GM21526 (cell line): Measurements from ENCODE around the gene TIMM17A.
A peak's percentile ranks its signal among the peaks of the same experiment; 100 is the strongest.

Experiments
- ATAC-seq: cut with Tn5 transposase; IDR thresholded peaks from one replicate; pipeline ENCODE4 v1.9.1; 2021; ENCODE audit warnings: moderate library complexity; ENCODE audit not compliant: unreplicated experiment, low FRiP score

Gene TIMM17A

GRCh38 chr1:201955009-201955728 lies at the start of gene TIMM17A:
Gene TIMM17A, plus strand, starts transcription at chr1:201955503. Its CDS starts 24 bp downstream, at chr1:201955527.
- ATAC-seq = peak; percentile 97

GRCh38 chr1:201906336-201906735 lies 49.0 kb upstream of the TIMM17A start:
- ATAC-seq = no peak

GRCh38 chr1:201907621-201908020 lies 47.7 kb upstream of the TIMM17A start:
- no peak for ATAC-seq

GRCh38 chr1:201911826-201912571 lies 43.3 kb upstream of the TIMM17A start:
- ATAC-seq = no peak

- ATAC-seq = no peak
Measured at GRCh38 chr1:201912832-201913231, 42.5 kb upstream of the TIMM17A start.

GRCh38 chr1:201914456-201915235 lies 40.7 kb upstream of the TIMM17A start:
- no peak for ATAC-seq

- ATAC-seq = no peak
Measured at GRCh38 chr1:201916649-201917249, 38.6 kb upstream of the TIMM17A start.

GRCh38 chr1:201917362-201918033 lies 37.8 kb upstream of the TIMM17A start:
- no peak for ATAC-seq

- no peak for ATAC-seq
Measured at GRCh38 chr1:201918343-201918742, 37.0 kb upstream of the TIMM17A start.

GRCh38 chr1:201921952-201922558 lies 33.2 kb upstream of the TIMM17A start:
- no peak for ATAC-seq

- ATAC-seq = no peak
Measured at GRCh38 chr1:201925301-201925567, 30.1 kb upstream of the TIMM17A start.

- ATAC-seq = no peak
Measured at GRCh38 chr1:201925981-201926645, 29.2 kb upstream of the TIMM17A start.

- no peak for ATAC-seq
Measured at GRCh38 chr1:201928266-201928665, 27.0 kb upstream of the TIMM17A start.

- no peak for ATAC-seq
Measured at GRCh38 chr1:201930137-201930536, 25.2 kb upstream of the TIMM17A start.

GRCh38 chr1:201930803-201931202 lies 24.5 kb upstream of the TIMM17A start:
- no peak for ATAC-seq

- ATAC-seq = no peak
Measured at GRCh38 chr1:201933840-201934430, 21.4 kb upstream of the TIMM17A start.

GRCh38 chr1:201937624-201938213 lies 17.6 kb upstream of the TIMM17A start:
- ATAC-seq = no peak

- ATAC-seq = no peak
Measured at GRCh38 chr1:201938440-201939035, 16.8 kb upstream of the TIMM17A start.
